Motor neuron (in vitro differentiated cells): ENCODE results near the gene INSYN2B. TPM values are rescaled to one million over a fixed set of nuclear protein-coding genes. Genes with fewer than 3 reads are reported as not detected.

Source experiments
- ATAC-seq, 8 experiments: fragments of 200-7000 bp; cut with Tn5 transposase; replicated peaks in 6 of 8; 2 replicates each; pipeline ENCODE4 v1.8.0; 2021; ENCODE audit warnings: mild to moderate bottlenecking in 8 of 8, moderate library complexity in 8 of 8
- H3K27ac ChIP-seq, 2 donors: fragments of 250-450 bp; sonication (Bioruptor Pico); 2 replicates each; pipeline ENCODE4 v1.9.0; 2021; ENCODE audit warnings: antibody characterized with exemption in 2 of 2, mild to moderate bottlenecking in 2 of 2, moderate library complexity in 1 of 2
- H3K4me1 ChIP-seq, 2 donors: fragments of 250-450 bp; sonication (Bioruptor Pico); replicated peaks in 1 of 2; 2 replicates each; pipeline ENCODE4 v1.6.1; 2021; ENCODE audit warnings: antibody characterized with exemption in 2 of 2, mild to moderate bottlenecking in 2 of 2, moderate library complexity in 1 of 2
- H3K4me3 ChIP-seq, 5 donors: fragments of 250-450 bp; sonication (Bioruptor Pico); 2 replicates each; pipeline ENCODE4 v1.9.0; 2021; ENCODE audit warnings: antibody characterized with exemption in 5 of 5, mild to moderate bottlenecking in 5 of 5, moderate library complexity in 4 of 5
- WGBS, 10 experiments: fragments of 450-650 bp; shearing (Covaris generic); methylation state at CpG; one replicate each; pipeline ENCODE4 v1.0.0; 2022; 5-methylcytosine and 5-hydroxymethylcytosine counted together
- in situ Hi-C, 9 experiments: fragments of 400-800 bp; cut with MboI; loops; one replicate each; pipeline ENCODE4 v1.15.0; 2021; ENCODE audit warnings: low sequenced_read_pairs in 9 of 9, low pct_unique_long_range_greater_than_20kb in 2 of 9; ENCODE audit not compliant: unreplicated experiment in 9 of 9
- total RNA-seq, 8 experiments: library from RNA; unstranded; fragments of 300-600 nt; gene quantifications; 2 replicates each; pipeline versions ENCODE4 v1.2.3 to v1.2.4, GENCODE V29; 2022

The INSYN2B gene
- total RNA-seq, 8 experiments from 2014 or later: 0.29 to 21.2 (median 5.0) TPM

- H3K4me3 ChIP-seq: no peak overlapping the region
- WGBS, 10 experiments: 41 to 100% (median 80%) methylated on average over 1 to 2 of the region's 2 CpGs; no CpG with 5 or more reads in 1 of the 10 experiments
- ATAC-seq: peak in 7 of 8 experiments; percentile 23 to 83 (median 70)
- H3K4me1 ChIP-seq: peaks cover 4 to 42% of the 10 kb centered on the region in 2 donors
- in situ Hi-C loops: no loop called here
- no peak overlapping the region for H3K27ac ChIP-seq
Measured at GRCh38 chr5:169918228-169918627, 62.1 kb downstream of the INSYN2B start.

GRCh38 chr5:169917500-169917899 lies 62.8 kb downstream of the INSYN2B start:
- 0 to 86% (median 78%) methylated on average over 1 to 2 of the region's 2 CpGs; no CpG with 5 or more reads in 2 of the 10 experiments for WGBS, 10 experiments
- H3K27ac ChIP-seq: peak overlapping the region in 1 of 2 donors; percentile 45
- ATAC-seq: peak in 3 of 8 experiments; percentile 44 to 51 (median 45)
- H3K4me1 ChIP-seq: peaks cover 4 to 42% of the 10 kb centered on the region in 2 donors
- in situ Hi-C loops: no loop called here
- H3K4me3 ChIP-seq: no peak overlapping the region

- ATAC-seq: peak in 7 of 8 experiments; percentile 26 to 95 (median 67)
- 0 to 83% (median 33%) methylated on average over 1 to 2 of the region's 2 CpGs; no CpG with 5 or more reads in 3 of the 10 experiments for WGBS, 10 experiments
- Histone ChIP-seq H3K4me3 (no peak overlapping the region), H3K27ac (no peak overlapping the region), H3K4me1 (peaks cover 4 to 48% of the 10 kb centered on the region in 2 donors)
- in situ Hi-C loops: no loop called here
Measured at GRCh38 chr5:169914766-169915165, 65.5 kb downstream of the INSYN2B start.

GRCh38 chr5:169913479-169913878 lies 66.8 kb downstream of the INSYN2B start:
- 57 to 100% (median 91%) methylated on average over 1 to 2 of the region's 2 CpGs; no CpG with 5 or more reads in 1 of the 10 experiments for WGBS, 10 experiments
- in situ Hi-C loops: no loop called here
- ATAC-seq: peak in 1 of 8 experiments; percentile 39
- H3K4me3 ChIP-seq: no peak overlapping the region
- peaks cover 4 to 46% of the 10 kb centered on the region in 2 donors for H3K4me1 ChIP-seq
- no peak overlapping the region for H3K27ac ChIP-seq

- no peak for ATAC-seq
- Histone ChIP-seq H3K4me3 (no peak overlapping the region), H3K27ac (no peak overlapping the region), H3K4me1 (peaks cover 4 to 38% of the 10 kb centered on the region in 2 donors)
- WGBS, 10 experiments: 48 to 93% (median 83%) methylated on average over 2 to 4 of the region's 4 CpGs
- in situ Hi-C loops: no loop called here
Measured at GRCh38 chr5:169911448-169912212, 68.7 kb downstream of the INSYN2B start.

- no peak for ATAC-seq
- 67 to 100% (median 95%) methylated on average over 1 to 5 of the region's 5 CpGs; no CpG with 5 or more reads in 3 of the 10 experiments for WGBS, 10 experiments
- in situ Hi-C loops: no loop called here
- no peak overlapping the region for H3K4me3 ChIP-seq
- no peak overlapping the region for H3K27ac ChIP-seq
- H3K4me1 ChIP-seq: peaks cover 4 to 40% of the 10 kb centered on the region in 2 donors
Measured at GRCh38 chr5:169910393-169910792, 69.9 kb downstream of the INSYN2B start.

GRCh38 chr5:169909945-169910344 lies 70.3 kb downstream of the INSYN2B start:
- ATAC-seq: peak in 2 of 8 experiments; percentile 19 to 24
- Histone ChIP-seq H3K4me1 (peaks cover 5 to 43% of the 10 kb centered on the region in 2 donors), H3K27ac (no peak overlapping the region), H3K4me3 (no peak overlapping the region)
- in situ Hi-C loops: no loop called here
- WGBS, 10 experiments: 33 to 86% (median 64%) methylated on average over 1 to 3 of the region's 3 CpGs; no CpG with 5 or more reads in 4 of the 10 experiments

- in situ Hi-C loops: no loop called here
- no peak overlapping the region for H3K4me3 ChIP-seq
- 50 to 100% (median 75%) methylated on average over 1 of the region's 1 CpG; no CpG with 5 or more reads in 6 of the 10 experiments for WGBS, 10 experiments
- ATAC-seq: peak in 5 of 8 experiments; percentile 17 to 60 (median 47)
- no peak overlapping the region for H3K27ac ChIP-seq
- H3K4me1 ChIP-seq: peaks cover 10 to 54% of the 10 kb centered on the region in 2 donors
Measured at GRCh38 chr5:169908864-169909263, 71.4 kb downstream of the INSYN2B start.

GRCh38 chr5:169906745-169907649 lies 73.3 kb downstream of the INSYN2B start:
- peak in 2 of 8 experiments; percentile 36 to 81 for ATAC-seq
- Histone ChIP-seq H3K4me3 (no peak overlapping the region), H3K4me1 (peaks cover 10 to 53% of the 10 kb centered on the region in 2 donors), H3K27ac (no peak overlapping the region)
- 18 to 100% (median 80%) methylated on average over 1 to 7 of the region's 8 CpGs; no CpG with 5 or more reads in 1 of the 10 experiments for WGBS, 10 experiments
- in situ Hi-C loops: no loop called here

- in situ Hi-C loops: no loop called here
- Histone ChIP-seq H3K4me3 (no peak overlapping the region), H3K4me1 (peaks cover 10 to 42% of the 10 kb centered on the region in 2 donors), H3K27ac (no peak overlapping the region)
- peak in 3 of 8 experiments; percentile 8 to 24 (median 17) for ATAC-seq
- 78 to 100% (median 100%) methylated on average over 1 of the region's 1 CpG; no CpG with 5 or more reads in 7 of the 10 experiments for WGBS, 10 experiments
Measured at GRCh38 chr5:169905017-169905416, 75.3 kb downstream of the INSYN2B start.

- in situ Hi-C loops: no loop called here
- ATAC-seq: peak in 5 of 8 experiments; percentile 86 to 93 (median 92)
- peak overlapping the region in 1 of 2 donors; percentile 23 for H3K27ac ChIP-seq
- H3K4me1 ChIP-seq: peaks cover 10 to 37% of the 10 kb centered on the region in 2 donors
- WGBS, 10 experiments: 12 to 100% (median 18%) methylated on average over 1 to 3 of the region's 5 CpGs; no CpG with 5 or more reads in 6 of the 10 experiments
- H3K4me3 ChIP-seq: no peak overlapping the region
Measured at GRCh38 chr5:169904508-169904907, 75.8 kb downstream of the INSYN2B start.

GRCh38 chr5:169904059-169904458 lies 76.2 kb downstream of the INSYN2B start:
- H3K27ac ChIP-seq: peak overlapping the region in 1 of 2 donors; percentile 23
- H3K4me3 ChIP-seq: no peak overlapping the region
- in situ Hi-C loops: no loop called here
- peak in 1 of 8 experiments; percentile 4 for ATAC-seq
- WGBS, 10 experiments: 40 to 80% (median 60%) methylated on average over 1 to 2 of the region's 2 CpGs; no CpG with 5 or more reads in 4 of the 10 experiments
- peaks cover 10 to 34% of the 10 kb centered on the region in 2 donors for H3K4me1 ChIP-seq
